Breast epithelium (tissue), 3 donors: ENCODE results near the gene INTS15.

ENCODE experiments used
- CTCF ChIP-seq, 3 donors: fragments of 450-650 bp; IDR thresholded peaks; one replicate each; pipeline ENCODE4 v1.5.1; 2016 to 2017; ENCODE audit warnings: antibody characterized with exemption in 3 of 3, mild to moderate bottlenecking in 3 of 3, moderate library complexity in 3 of 3
- POLR2A ChIP-seq: fragments of 450-650 bp; IDR thresholded peaks from one replicate; pipeline ENCODE4 v1.6.1; 2016; ENCODE audit warnings: antibody characterized with exemption, mild to moderate bottlenecking, moderate library complexity
- POLR2AphosphoS5 ChIP-seq, 3 donors: sonication (generic); formaldehyde crosslinking; IDR thresholded peaks; one replicate each; pipeline ENCODE4 v1.6.1; 2017; ENCODE audit warnings: antibody characterized with exemption in 3 of 3

- TF ChIP-seq POLR2A (no peak), CTCF (IDR thresholded peaks at IDR 0.05) (no peak), POLR2AphosphoS5 (IDR thresholded peaks at IDR 0.05) (no peak)
Measured at GRCh38 chr7:6563936-6564770, 25.7 kb upstream of the INTS15 start.
